Mucosa of rectum (tissue), 2 donors: Measurements from ENCODE around the gene FAM131C.
"Not testable (repeated sequence)": the region's sequence is repeated elsewhere in the genome, so short reads cannot be mapped to it uniquely, and the experiment has no call there.

Source experiments
- H3K27ac ChIP-seq, 2 donors: one replicate each; pipeline ENCODE4 v1.7.0; 2013; ENCODE audit warnings: inconsistent platforms in 2 of 2, low read depth in 2 of 2, low read length in 2 of 2
- H3K27me3 ChIP-seq, 2 donors: one replicate each; pipeline ENCODE4 v1.7.0; 2013; ENCODE audit warnings: low read length in 2 of 2; ENCODE audit not compliant: control insufficient read depth in 2 of 2, insufficient read depth in 2 of 2
- H3K36me3 ChIP-seq, 2 donors: one replicate each; pipeline ENCODE4 v1.7.0; 2013; ENCODE audit warnings: low read length in 2 of 2; ENCODE audit not compliant: control insufficient read depth in 2 of 2, insufficient read depth in 2 of 2
- H3K4me1 ChIP-seq, 2 donors: one replicate each; pipeline ENCODE4 v1.7.0; 2013; ENCODE audit warnings: low read length in 2 of 2, mild to moderate bottlenecking in 1 of 2; ENCODE audit not compliant: control insufficient read depth in 2 of 2, insufficient read depth in 2 of 2
- H3K4me3 ChIP-seq, 2 donors: one replicate each; pipeline ENCODE4 v1.7.0; 2013; ENCODE audit warnings: low read length in 2 of 2
- H3K9ac ChIP-seq, 2 donors: one replicate each; pipeline ENCODE4 v1.7.0; 2013; ENCODE audit warnings: low read length in 2 of 2, low read depth in 1 of 2, mild to moderate bottlenecking in 1 of 2
- H3K9me3 ChIP-seq, 2 donors: one replicate each; pipeline ENCODE4 v1.7.0; 2013; ENCODE audit warnings: low read length in 2 of 2; ENCODE audit not compliant: control insufficient read depth in 2 of 2
- donor health status: healthy.
- donor health status: Normal muscosa, but diverticular disease.

The FAM131C gene

GRCh38 chr1:16039871-16040270 is 33.6 kb downstream of the FAM131C start:
- H3K27me3 ChIP-seq, H3K4me3 ChIP-seq, H3K4me1 ChIP-seq, H3K9me3 ChIP-seq, H3K36me3 ChIP-seq, H3K9ac ChIP-seq, H3K27ac ChIP-seq: not testable (repeated sequence)

- Histone ChIP-seq H3K4me3 (no peak overlapping the region), H3K36me3 (no peaks in the 10 kb centered on the region), H3K9me3 (no peaks in the 10 kb centered on the region), H3K9ac (no peak overlapping the region), H3K4me1 (peaks cover 0 to 4% of the 10 kb centered on the region in 2 donors), H3K27ac (no peak overlapping the region), H3K27me3 (no peaks in the 10 kb centered on the region)
Measured at GRCh38 chr1:16038620-16038912, 34.9 kb downstream of the FAM131C start.

GRCh38 chr1:16036461-16036860 is 37.0 kb downstream of the FAM131C start:
- H3K4me1 ChIP-seq, H3K9me3 ChIP-seq, H3K4me3 ChIP-seq, H3K27ac ChIP-seq, H3K27me3 ChIP-seq, H3K36me3 ChIP-seq, H3K9ac ChIP-seq: not testable (repeated sequence)

GRCh38 chr1:16033103-16033632 is 40.3 kb downstream of the FAM131C start:
- not testable (repeated sequence) for H3K36me3 ChIP-seq, H3K4me1 ChIP-seq, H3K27ac ChIP-seq, H3K9ac ChIP-seq, H3K4me3 ChIP-seq, H3K27me3 ChIP-seq, H3K9me3 ChIP-seq

GRCh38 chr1:16032388-16033102 is 40.9 kb downstream of the FAM131C start:
- Histone ChIP-seq H3K4me3 (no peak overlapping the region), H3K9ac (no peak overlapping the region), H3K36me3 (no peaks in the 10 kb centered on the region), H3K9me3 (no peaks in the 10 kb centered on the region), H3K27ac (no peak overlapping the region), H3K4me1 (no peaks in the 10 kb centered on the region), H3K27me3 (peaks cover 0 to 10% of the 10 kb centered on the region in 2 donors)

GRCh38 chr1:16031551-16031950 is 41.9 kb downstream of the FAM131C start:
- H3K4me1 ChIP-seq = no peaks in the 10 kb centered on the region
- H3K27ac ChIP-seq = no peak overlapping the region
- no peaks in the 10 kb centered on the region for H3K36me3 ChIP-seq
- no peak overlapping the region for H3K4me3 ChIP-seq
- H3K9ac ChIP-seq = no peak overlapping the region
- peaks cover 0 to 10% of the 10 kb centered on the region in 2 donors for H3K27me3 ChIP-seq
- no peaks in the 10 kb centered on the region for H3K9me3 ChIP-seq

- no peak overlapping the region for H3K4me3 ChIP-seq
- no peaks in the 10 kb centered on the region for H3K4me1 ChIP-seq
- no peaks in the 10 kb centered on the region for H3K36me3 ChIP-seq
- H3K27me3 ChIP-seq = peaks cover 0 to 18% of the 10 kb centered on the region in 2 donors
- no peaks in the 10 kb centered on the region for H3K9me3 ChIP-seq
- no peak overlapping the region for H3K27ac ChIP-seq
- no peak overlapping the region for H3K9ac ChIP-seq
Measured at GRCh38 chr1:16029288-16029687, 44.2 kb downstream of the FAM131C start.

GRCh38 chr1:16029003-16029268 is 44.5 kb downstream of the FAM131C start:
- peaks cover 0 to 18% of the 10 kb centered on the region in 2 donors for H3K27me3 ChIP-seq
- H3K4me1 ChIP-seq, H3K9me3 ChIP-seq, H3K36me3 ChIP-seq, H3K27ac ChIP-seq, H3K9ac ChIP-seq, H3K4me3 ChIP-seq: not testable (repeated sequence)

GRCh38 chr1:16028237-16029002 is 45.0 kb downstream of the FAM131C start:
- H3K36me3 ChIP-seq = no peaks in the 10 kb centered on the region
- no peak overlapping the region for H3K27ac ChIP-seq
- no peak overlapping the region for H3K4me3 ChIP-seq
- H3K9me3 ChIP-seq = no peaks in the 10 kb centered on the region
- no peaks in the 10 kb centered on the region for H3K4me1 ChIP-seq
- no peak overlapping the region for H3K9ac ChIP-seq
- H3K27me3 ChIP-seq = peaks cover 0 to 23% of the 10 kb centered on the region in 2 donors

GRCh38 chr1:16026723-16027484 is 46.5 kb downstream of the FAM131C start:
- Histone ChIP-seq H3K4me1 (no peaks in the 10 kb centered on the region), H3K9me3 (no peaks in the 10 kb centered on the region), H3K27me3 (peaks cover 0 to 35% of the 10 kb centered on the region in 2 donors), H3K9ac (no peak overlapping the region), H3K36me3 (no peaks in the 10 kb centered on the region), H3K4me3 (peak overlapping the region in 1 of 2 donors; percentile 26), H3K27ac (no peak overlapping the region)
